H9 (cell line): ENCODE results near the gene PIK3R5. TPM values are rescaled to one million over a fixed set of nuclear protein-coding genes. Genes with fewer than 3 reads are reported as not detected.

ENCODE experiments used
- DNase-seq: peaks from one replicate; pipeline ENCODE4 v3.0.0-alpha.2; 2017
- H2AFZ ChIP-seq: one replicate; pipeline ENCODE4 v1.6.1; 2013; ENCODE audit warnings: mild to moderate bottlenecking, low read length, control low read depth, moderate library complexity
- H2AK5ac ChIP-seq: 2 replicates; pipeline ENCODE4 v1.6.1; 2013; ENCODE audit warnings: low read length, control low read depth, mixed read lengths; ENCODE audit not compliant: insufficient read length
- H2BK120ac ChIP-seq: one replicate; pipeline ENCODE4 v1.6.1; 2013; ENCODE audit warnings: low read depth, mild to moderate bottlenecking, low read length, control low read depth, inconsistent platforms; ENCODE audit not compliant: poor library complexity, severe bottlenecking
- H2BK12ac ChIP-seq: 2 replicates; pipeline ENCODE4 v1.6.1; 2013; ENCODE audit warnings: low read length, control low read depth, mixed read lengths, low read depth; ENCODE audit not compliant: insufficient read length
- H2BK15ac ChIP-seq: 2 replicates; pipeline ENCODE4 v1.6.1; 2013; ENCODE audit warnings: low read depth, low read length, control low read depth
- H2BK20ac ChIP-seq: one replicate; pipeline ENCODE4 v1.6.1; 2013; ENCODE audit warnings: low read depth, mild to moderate bottlenecking, low read length, control low read depth, inconsistent platforms; ENCODE audit not compliant: poor library complexity, severe bottlenecking
- H2BK5ac ChIP-seq: 2 replicates; pipeline ENCODE4 v1.6.1; 2013; ENCODE audit warnings: low read length, control low read depth, mixed read lengths; ENCODE audit not compliant: insufficient read length
- H3K14ac ChIP-seq: 2 replicates; pipeline ENCODE4 v1.6.1; 2013; ENCODE audit warnings: low read length, control low read depth; ENCODE audit not compliant: insufficient read depth
- H3K18ac ChIP-seq: 2 replicates; pipeline ENCODE4 v1.6.1; 2013; ENCODE audit warnings: low read depth, mild to moderate bottlenecking, mixed read lengths, low read length, control low read depth; ENCODE audit not compliant: insufficient read length
- H3K23ac ChIP-seq: 2 replicates; pipeline ENCODE4 v1.6.1; 2013; ENCODE audit warnings: low read length, control low read depth, mixed read lengths, low read depth; ENCODE audit not compliant: insufficient read length
- H3K23me2 ChIP-seq: 2 replicates; pipeline ENCODE4 v1.6.1; 2013; ENCODE audit warnings: low read depth, mild to moderate bottlenecking, mixed read lengths, low read length, control low read depth; ENCODE audit not compliant: insufficient read length, poor library complexity, severe bottlenecking
- H3K27ac ChIP-seq: 2 replicates; pipeline ENCODE4 v1.5.1; 2013; ENCODE audit warnings: low read length, control low read depth, mixed read lengths, low read depth; ENCODE audit not compliant: insufficient read length
- H3K27me3 ChIP-seq: 2 replicates; pipeline ENCODE4 v1.6.1; 2013; ENCODE audit warnings: low read length, control low read depth, inconsistent platforms; ENCODE audit not compliant: insufficient read depth
- H3K4ac ChIP-seq: 2 replicates; pipeline ENCODE4 v1.6.1; 2013; ENCODE audit warnings: low read depth, mild to moderate bottlenecking, control low read depth, inconsistent platforms, low read length, moderate library complexity
- H3K4me1 ChIP-seq: 2 replicates; pipeline ENCODE4 v1.6.1; 2013; ENCODE audit warnings: low read length, control low read depth, inconsistent platforms; ENCODE audit not compliant: insufficient read depth
- H3K4me2 ChIP-seq: 2 replicates; pipeline ENCODE4 v1.6.1; 2013; ENCODE audit warnings: low read length, control low read depth, mixed read lengths; ENCODE audit not compliant: insufficient read length, insufficient read depth
- H3K56ac ChIP-seq: 2 replicates; pipeline ENCODE4 v1.6.1; 2013; ENCODE audit warnings: low read depth, mild to moderate bottlenecking, mixed read lengths, low read length, control low read depth; ENCODE audit not compliant: insufficient read length
- H3K79me1 ChIP-seq: 2 replicates; pipeline ENCODE4 v1.6.1; 2013; ENCODE audit warnings: low read depth, mild to moderate bottlenecking, moderate library complexity, low read length, control low read depth, inconsistent platforms; ENCODE audit not compliant: insufficient read depth, poor library complexity, severe bottlenecking
- H3K79me2 ChIP-seq: 2 replicates; pipeline ENCODE4 v1.6.1; 2013; ENCODE audit warnings: low read length, control low read depth, inconsistent platforms; ENCODE audit not compliant: insufficient read depth
- H3K9ac ChIP-seq: 2 replicates; pipeline ENCODE4 v1.6.1; 2013; ENCODE audit warnings: low read length, control low read depth, mixed read lengths; ENCODE audit not compliant: insufficient read length; ENCODE audit errors: extremely low read depth
- H3K9me3 ChIP-seq: one replicate; pipeline ENCODE4 v1.6.1; 2013; ENCODE audit warnings: low read depth, low read length, inconsistent platforms; ENCODE audit not compliant: control insufficient read depth
- H3T11ph ChIP-seq: one replicate; pipeline ENCODE4 v1.6.1; 2013; ENCODE audit warnings: mild to moderate bottlenecking, low read length, control low read depth, inconsistent platforms
- H4K20me1 ChIP-seq: one replicate; pipeline ENCODE4 v1.6.1; 2013; ENCODE audit not compliant: control insufficient read depth, insufficient read length, insufficient read depth
- H4K5ac ChIP-seq: 2 replicates; pipeline ENCODE4 v1.6.1; 2013; ENCODE audit warnings: low read depth, mild to moderate bottlenecking, mixed read lengths, low read length, control low read depth; ENCODE audit not compliant: insufficient read length
- H4K8ac ChIP-seq: replicated peaks from 2 replicates; pipeline ENCODE4 v1.6.1; 2013; ENCODE audit warnings: low read length, control low read depth, mixed read lengths, low read depth; ENCODE audit not compliant: insufficient read length
- H4K91ac ChIP-seq: 2 replicates; pipeline ENCODE4 v1.6.1; 2013; ENCODE audit warnings: low read depth, mild to moderate bottlenecking, moderate library complexity, mixed read lengths, low read length, control low read depth; ENCODE audit not compliant: insufficient read length
- H3K27ac Mint-ChIP-seq, 3 experiments: 2 replicates in 2 of 3; 3 replicates in 1 of 3; pipeline ENCODE4 v1.8.0; 2020 to 2021; ENCODE audit warnings: mixed read lengths in 3 of 3, mild to moderate bottlenecking in 1 of 3, moderate library complexity in 1 of 3
- H3K27me3 Mint-ChIP-seq: 2 replicates; pipeline ENCODE4 v1.8.0; 2021; ENCODE audit warnings: low read depth, mild to moderate bottlenecking, moderate library complexity, mixed read lengths
- H3K36me3 Mint-ChIP-seq, 3 experiments: 2 replicates in 2 of 3; 3 replicates in 1 of 3; pipeline ENCODE4 v1.8.0; 2020 to 2021; ENCODE audit warnings: low read depth in 3 of 3, mixed read lengths in 3 of 3; ENCODE audit not compliant: insufficient read depth in 1 of 3
- H3K4me1 Mint-ChIP-seq, 2 experiments: 2 replicates each; pipeline ENCODE4 v1.8.0; 2020; ENCODE audit warnings: mixed read lengths in 2 of 2
- H3K4me3 Mint-ChIP-seq, 2 experiments: 2 replicates in 1 of 2; 3 replicates in 1 of 2; pipeline ENCODE4 v1.8.0; 2020 to 2021; ENCODE audit warnings: mild to moderate bottlenecking in 2 of 2, mixed read lengths in 2 of 2, moderate library complexity in 1 of 2
- H3K9me3 Mint-ChIP-seq, 2 experiments: 2 replicates in 1 of 2; 3 replicates in 1 of 2; pipeline ENCODE4 v1.8.0; 2020; ENCODE audit warnings: mild to moderate bottlenecking in 2 of 2, mixed read lengths in 2 of 2, moderate library complexity in 1 of 2
- whole genome bisulfite sequencing: extraction: QIAGEN DNeasy Blood & Tissue Kit; methylation state at CpG from one replicate; pipeline ENCODE4 v1.1.7; 2013; ENCODE audit warnings: missing lambda C conversion rate, low lambda C conversion rate, mixed read lengths; ENCODE audit not compliant: insufficient read length; ENCODE audit errors: extremely low coverage; 5-methylcytosine and 5-hydroxymethylcytosine counted together
- total RNA-seq: library from RNA; stranded (reverse); gene quantifications from 2 replicates; pipeline ENCODE4 v1.2.1, GENCODE V29; 2021
- TF ChIP-seq, protein P1 (sequence below): fragments of 200-600 bp; sonication (generic); conservative IDR thresholded peaks from 3 replicates; pipeline ENCODE4 v1.8.0; 2021; ENCODE audit warnings: antibody characterized with exemption, mild to moderate bottlenecking

PIK3R5 gene
- total RNA-seq, 1 experiment from 2014 or later, result 1.4 TPM

DNA sequence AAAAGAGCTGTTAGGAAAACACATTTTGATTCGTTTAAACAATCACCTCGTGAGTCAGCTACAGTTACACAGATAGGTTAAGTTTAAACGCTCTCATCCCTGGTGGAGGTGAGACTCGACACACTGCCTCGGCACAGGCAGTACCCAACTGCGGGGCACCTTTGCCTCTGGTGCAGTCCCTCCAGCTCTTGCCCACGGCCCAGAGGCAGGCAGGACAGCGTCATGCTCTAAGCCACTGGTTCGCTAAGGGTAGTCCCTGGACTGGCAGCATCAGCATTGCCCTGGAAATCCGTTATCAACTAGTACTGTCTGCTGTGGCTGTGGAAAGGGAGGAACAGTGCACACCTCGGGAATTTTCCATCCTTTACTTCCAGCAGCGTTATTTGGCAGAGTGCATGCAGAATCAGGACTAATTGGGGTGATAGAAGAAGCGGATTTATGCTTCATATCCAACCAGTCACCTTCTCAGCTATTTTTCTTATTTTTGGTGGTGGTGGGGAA is 94.4 kb downstream of the PIK3R5 start:
- Histone ChIP-seq H3K27ac (no peak overlapping the region), H3K23me2 (no peaks in the 10 kb centered on the region), H3K4me2 (no peak overlapping the region), H3T11ph (no peak overlapping the region), H3K4ac (no peak overlapping the region), H4K8ac (no peak overlapping the region), H2AFZ (no peak overlapping the region), H4K91ac (no peak overlapping the region), H4K20me1 (no peaks in the 10 kb centered on the region), H2AK5ac (no peak overlapping the region), H3K79me1 (no peaks in the 10 kb centered on the region), H3K23ac (no peak overlapping the region), H3K79me2 (no peaks in the 10 kb centered on the region), H3K9me3 (no peaks in the 10 kb centered on the region), H3K4me1 (peaks cover 5% of the 10 kb centered on the region; the same call in 1 of the 2 replicates), H2BK20ac (no peak overlapping the region), H2BK120ac (no peak overlapping the region), H3K14ac (no peak overlapping the region; the same call in 1 of the 2 replicates), H3K18ac (no peak overlapping the region), H2BK5ac (no peak overlapping the region), H3K56ac (no peak overlapping the region), H4K5ac (no peak overlapping the region), H2BK12ac (no peak overlapping the region), H3K9ac (no peak overlapping the region), H3K27me3 (no peaks in the 10 kb centered on the region), H2BK15ac (no peak overlapping the region)
- H3K27ac Mint-ChIP-seq, result no peak overlapping the region
- peaks cover 18 to 26% of the 10 kb centered on the region in 2 experiments for H3K4me1 Mint-ChIP-seq
- no peaks in the 10 kb centered on the region; a peak in 1 of 5 replicates for H3K9me3 Mint-ChIP-seq
- H3K4me3 Mint-ChIP-seq, result no peak overlapping the region
- no peaks in the 10 kb centered on the region; a peak in 1 of 7 replicates for H3K36me3 Mint-ChIP-seq
- peak; percentile 30 for DNase-seq
- no CpG with 5 or more reads among the region's 13 CpGs for WGBS
- peaks cover 18% of the 10 kb centered on the region for H3K27me3 Mint-ChIP-seq
- TF ChIP-seq, protein P1, sequence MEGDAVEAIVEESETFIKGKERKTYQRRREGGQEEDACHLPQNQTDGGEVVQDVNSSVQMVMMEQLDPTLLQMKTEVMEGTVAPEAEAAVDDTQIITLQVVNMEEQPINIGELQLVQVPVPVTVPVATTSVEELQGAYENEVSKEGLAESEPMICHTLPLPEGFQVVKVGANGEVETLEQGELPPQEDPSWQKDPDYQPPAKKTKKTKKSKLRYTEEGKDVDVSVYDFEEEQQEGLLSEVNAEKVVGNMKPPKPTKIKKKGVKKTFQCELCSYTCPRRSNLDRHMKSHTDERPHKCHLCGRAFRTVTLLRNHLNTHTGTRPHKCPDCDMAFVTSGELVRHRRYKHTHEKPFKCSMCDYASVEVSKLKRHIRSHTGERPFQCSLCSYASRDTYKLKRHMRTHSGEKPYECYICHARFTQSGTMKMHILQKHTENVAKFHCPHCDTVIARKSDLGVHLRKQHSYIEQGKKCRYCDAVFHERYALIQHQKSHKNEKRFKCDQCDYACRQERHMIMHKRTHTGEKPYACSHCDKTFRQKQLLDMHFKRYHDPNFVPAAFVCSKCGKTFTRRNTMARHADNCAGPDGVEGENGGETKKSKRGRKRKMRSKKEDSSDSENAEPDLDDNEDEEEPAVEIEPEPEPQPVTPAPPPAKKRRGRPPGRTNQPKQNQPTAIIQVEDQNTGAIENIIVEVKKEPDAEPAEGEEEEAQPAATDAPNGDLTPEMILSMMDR, result no peak
